NCI-H460 (cell line): ENCODE results near the gene PARP3. TPM values are rescaled to one million over a fixed set of nuclear protein-coding genes. Genes with fewer than 3 reads are reported as not detected.

ENCODE experiments used
- DNase-seq: peaks from one replicate; pipeline ENCODE4 v3.0.0-alpha.2; 2016; ENCODE audit warnings: low read depth; ENCODE audit errors: extremely low read depth
- total RNA-seq: library from RNA; depleted of rRNA; stranded (reverse); fragments of >200 nt; shearing (Covaris generic); gene quantifications from 2 replicates; pipeline ENCODE4 v1.2.3, GENCODE V29; 2014

PARP3 gene
- total RNA-seq, 1 experiment from 2014 or later, result 15.5 TPM

- DNase-seq, result no peak
Observed at GRCh38 chr3:51946796-51947195, 4.6 kb downstream of the PARP3 start.

GRCh38 chr3:51947215-51947900 is 5.2 kb downstream of the PARP3 start:
- no peak for DNase-seq

- DNase-seq, result no peak
Observed at GRCh38 chr3:51948016-51948580, 5.9 kb downstream of the PARP3 start.

GRCh38 chr3:51949121-51949520 is 7.0 kb downstream of the PARP3 start:
- no peak for DNase-seq

GRCh38 chr3:51950899-51951298 is 8.7 kb downstream of the PARP3 start:
- no peak for DNase-seq

- DNase-seq, result no peak
Observed at GRCh38 chr3:51953445-51953844, 11.3 kb downstream of the PARP3 start.

GRCh38 chr3:51954105-51954504 is 11.9 kb downstream of the PARP3 start:
- no peak for DNase-seq

- DNase-seq, result no peak
Observed at GRCh38 chr3:51954713-51955112, 12.6 kb downstream of the PARP3 start.

GRCh38 chr3:51955175-51955892 is 13.2 kb downstream of the PARP3 start, which contains the start of gene GPR62:
Gene GPR62 (plus strand): TSS chr3:51955381. CDS start chr3:51955653, 272 bp downstream.
- DNase-seq, result no peak

- DNase-seq, result no peak
Observed at GRCh38 chr3:51955893-51956770, 14.0 kb downstream of the PARP3 start.

- no peak for DNase-seq
Observed at GRCh38 chr3:51957520-51958205, 15.5 kb downstream of the PARP3 start.

- no peak for DNase-seq
Observed at GRCh38 chr3:51958603-51959521, 16.7 kb downstream of the PARP3 start.

GRCh38 chr3:51959651-51960050 is 17.5 kb downstream of the PARP3 start:
- no peak for DNase-seq

GRCh38 chr3:51960386-51960785 is 18.2 kb downstream of the PARP3 start:
- no peak for DNase-seq

- no peak for DNase-seq
Observed at GRCh38 chr3:51961011-51961410, 18.8 kb downstream of the PARP3 start.

GRCh38 chr3:51961602-51962569 is 19.7 kb downstream of the PARP3 start:
- DNase-seq, result no peak

- DNase-seq, result no peak
Observed at GRCh38 chr3:51962854-51963530, 20.8 kb downstream of the PARP3 start.
